ENCODE data around the gene ZNF652. TPM values are rescaled to one million over a fixed set of nuclear protein-coding genes. Genes with fewer than 3 reads are reported as not detected.

Gene ZNF652
- total RNA-seq, 1 donor from 2014 or later, result 38.7 TPM

DNA sequence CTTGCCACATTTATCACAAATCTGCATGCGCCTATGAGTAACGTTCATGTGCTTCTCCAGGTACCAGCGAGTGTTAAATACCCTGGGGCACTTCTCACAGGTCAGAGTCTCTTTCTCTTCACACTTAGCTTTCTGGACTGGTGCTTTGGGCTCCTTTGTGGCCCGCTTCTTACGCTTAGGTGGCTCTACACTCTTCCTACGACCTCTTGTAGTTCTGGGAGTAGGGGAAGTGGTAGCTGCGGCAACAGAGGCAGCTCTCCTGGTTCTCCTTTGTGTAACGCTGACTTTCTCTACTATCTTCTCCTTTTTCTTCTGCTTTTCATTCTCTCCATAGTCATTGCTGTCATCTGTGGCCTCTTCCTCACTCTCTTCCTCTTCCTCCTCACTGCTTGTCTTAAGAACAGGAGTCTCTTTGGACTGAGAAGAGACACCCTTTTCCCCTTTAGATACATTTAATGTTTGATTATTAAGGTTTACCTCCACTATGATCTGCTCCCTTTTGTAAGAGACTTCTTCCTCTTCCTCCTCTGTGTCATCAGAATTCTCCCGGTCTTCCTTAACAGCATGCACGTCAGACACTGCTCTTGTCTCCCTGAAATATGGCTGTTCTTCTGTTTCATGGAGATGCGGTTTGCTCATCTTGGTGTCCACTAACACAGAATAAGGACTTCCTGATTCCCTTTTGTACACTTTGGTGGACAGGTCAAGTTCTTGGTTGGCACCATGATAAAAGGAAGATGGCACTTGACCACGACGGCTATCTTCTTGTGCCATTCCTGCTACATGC, 45.0 kb downstream of the ZNF652 start:
- no peak overlapping the region for H3K4me3 Mint-ChIP-seq (ENCODE audit: unreplicated experiment)
- no peaks in the 10 kb centered on the region for H3K27me3 Mint-ChIP-seq (ENCODE audit: unreplicated experiment)
- no peaks in the 10 kb centered on the region for H3K9me3 Mint-ChIP-seq (ENCODE audit: unreplicated experiment)
- TF ChIP-seq, protein P1, sequence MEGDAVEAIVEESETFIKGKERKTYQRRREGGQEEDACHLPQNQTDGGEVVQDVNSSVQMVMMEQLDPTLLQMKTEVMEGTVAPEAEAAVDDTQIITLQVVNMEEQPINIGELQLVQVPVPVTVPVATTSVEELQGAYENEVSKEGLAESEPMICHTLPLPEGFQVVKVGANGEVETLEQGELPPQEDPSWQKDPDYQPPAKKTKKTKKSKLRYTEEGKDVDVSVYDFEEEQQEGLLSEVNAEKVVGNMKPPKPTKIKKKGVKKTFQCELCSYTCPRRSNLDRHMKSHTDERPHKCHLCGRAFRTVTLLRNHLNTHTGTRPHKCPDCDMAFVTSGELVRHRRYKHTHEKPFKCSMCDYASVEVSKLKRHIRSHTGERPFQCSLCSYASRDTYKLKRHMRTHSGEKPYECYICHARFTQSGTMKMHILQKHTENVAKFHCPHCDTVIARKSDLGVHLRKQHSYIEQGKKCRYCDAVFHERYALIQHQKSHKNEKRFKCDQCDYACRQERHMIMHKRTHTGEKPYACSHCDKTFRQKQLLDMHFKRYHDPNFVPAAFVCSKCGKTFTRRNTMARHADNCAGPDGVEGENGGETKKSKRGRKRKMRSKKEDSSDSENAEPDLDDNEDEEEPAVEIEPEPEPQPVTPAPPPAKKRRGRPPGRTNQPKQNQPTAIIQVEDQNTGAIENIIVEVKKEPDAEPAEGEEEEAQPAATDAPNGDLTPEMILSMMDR (IDR thresholded peaks at IDR 0.05), result no peak
- H3K36me3 Mint-ChIP-seq (ENCODE audit: unreplicated experiment), result peaks cover 6% of the 10 kb centered on the region
- H3K27ac Mint-ChIP-seq (ENCODE audit: unreplicated experiment), result peak overlapping the region; percentile 29
- peaks cover 17% of the 10 kb centered on the region for H3K4me1 Mint-ChIP-seq (ENCODE audit: unreplicated experiment)
- DNase-seq (ENCODE audit: extremely low spot score, unreplicated experiment), result no peak

DNA sequence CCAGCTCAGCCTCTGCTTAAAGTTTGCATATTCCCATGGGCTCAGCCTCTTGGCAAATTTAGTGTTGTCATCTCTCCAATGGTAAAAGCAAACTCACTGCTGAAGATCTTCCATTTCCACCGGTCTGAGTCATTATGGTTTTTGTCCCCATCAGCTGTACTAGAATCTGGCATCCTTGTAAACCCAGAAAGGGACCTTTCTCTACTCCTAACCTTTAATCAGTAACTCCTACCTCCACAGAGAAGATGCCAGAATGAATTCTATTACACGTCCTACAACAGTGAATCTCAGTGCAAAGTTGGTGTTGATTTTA, 45.8 kb downstream of the ZNF652 start:
- Mint-ChIP-seq H3K4me3 (ENCODE audit: unreplicated experiment) (no peak overlapping the region), H3K27ac (ENCODE audit: unreplicated experiment) (peak overlapping the region; percentile 64), H3K36me3 (ENCODE audit: unreplicated experiment) (peaks cover 6% of the 10 kb centered on the region), H3K9me3 (ENCODE audit: unreplicated experiment) (no peaks in the 10 kb centered on the region), H3K4me1 (ENCODE audit: unreplicated experiment) (peaks cover 17% of the 10 kb centered on the region), H3K27me3 (ENCODE audit: unreplicated experiment) (no peaks in the 10 kb centered on the region)
- no peak for DNase-seq (ENCODE audit: extremely low spot score, unreplicated experiment)
- TF ChIP-seq, protein P1 (IDR thresholded peaks at IDR 0.05), result no peak

DNA sequence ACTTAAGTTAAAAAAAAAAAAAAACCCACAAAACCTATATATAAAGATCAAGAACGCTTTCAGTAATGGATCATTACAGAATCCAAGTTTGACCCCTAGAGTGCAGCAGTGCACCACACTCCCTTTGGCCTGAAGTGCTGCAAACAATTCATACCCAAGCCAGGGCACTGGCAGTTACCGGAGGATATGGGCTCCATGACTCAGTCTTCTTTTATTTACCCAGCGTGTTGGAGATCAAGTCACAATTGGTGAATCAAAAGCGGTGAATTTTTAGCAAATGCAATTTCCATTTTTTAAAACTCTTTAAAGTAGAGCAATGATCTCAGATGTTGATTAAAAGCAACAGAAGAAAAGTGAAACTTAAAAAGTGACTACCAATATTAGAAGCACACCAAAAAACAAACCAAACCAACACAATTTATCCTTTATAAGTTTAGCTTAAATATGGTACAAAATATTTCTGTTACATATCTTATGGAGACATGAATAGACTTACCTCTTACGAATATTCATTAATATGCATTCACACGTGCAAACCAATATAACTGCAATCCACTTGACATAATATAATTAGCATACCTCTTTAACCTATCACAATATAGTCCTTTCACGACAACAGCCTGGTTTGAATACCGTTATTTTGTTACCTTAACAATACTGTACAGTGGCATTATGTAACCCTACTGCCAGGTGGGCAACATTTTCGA, 46.3 kb downstream of the ZNF652 start:
- peaks cover 17% of the 10 kb centered on the region for H3K4me1 Mint-ChIP-seq (ENCODE audit: unreplicated experiment)
- peak overlapping the region; percentile 45 for H3K4me3 Mint-ChIP-seq (ENCODE audit: unreplicated experiment)
- H3K27ac Mint-ChIP-seq (ENCODE audit: unreplicated experiment), result peak overlapping the region; percentile 64
- DNase-seq (ENCODE audit: extremely low spot score, unreplicated experiment), result peak; percentile 87
- TF ChIP-seq, protein P1 (IDR thresholded peaks at IDR 0.05), result peak; percentile 85
- H3K9me3 Mint-ChIP-seq (ENCODE audit: unreplicated experiment), result no peaks in the 10 kb centered on the region
- H3K27me3 Mint-ChIP-seq (ENCODE audit: unreplicated experiment), result no peaks in the 10 kb centered on the region
- peaks cover 6% of the 10 kb centered on the region for H3K36me3 Mint-ChIP-seq (ENCODE audit: unreplicated experiment)

DNA sequence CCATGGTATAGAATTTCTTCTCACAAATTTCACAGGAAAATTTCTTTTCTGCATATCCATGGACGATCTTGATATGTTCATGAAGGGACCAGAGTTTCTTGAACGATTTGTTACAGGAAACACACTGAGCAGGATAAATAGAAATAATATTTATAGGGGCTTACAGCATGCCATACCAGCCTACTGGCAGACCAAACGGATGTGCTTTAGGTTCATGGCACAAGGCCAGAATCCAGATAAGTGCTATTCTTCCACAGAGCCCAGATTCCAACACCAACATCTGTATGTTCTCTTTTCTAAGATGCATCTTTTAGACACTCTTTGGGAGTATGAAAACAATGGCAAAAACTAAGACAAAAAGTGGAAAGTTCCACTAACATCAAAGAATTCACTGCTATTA, 49.3 kb downstream of the ZNF652 start:
- Mint-ChIP-seq H3K27ac (ENCODE audit: unreplicated experiment) (no peak overlapping the region), H3K36me3 (ENCODE audit: unreplicated experiment) (peaks cover 6% of the 10 kb centered on the region), H3K9me3 (ENCODE audit: unreplicated experiment) (no peaks in the 10 kb centered on the region), H3K27me3 (ENCODE audit: unreplicated experiment) (no peaks in the 10 kb centered on the region), H3K4me3 (ENCODE audit: unreplicated experiment) (no peak overlapping the region), H3K4me1 (ENCODE audit: unreplicated experiment) (peaks cover 17% of the 10 kb centered on the region)
- DNase-seq (ENCODE audit: extremely low spot score, unreplicated experiment), result no peak
- TF ChIP-seq, protein P1 (IDR thresholded peaks at IDR 0.05), result no peak

DNA sequence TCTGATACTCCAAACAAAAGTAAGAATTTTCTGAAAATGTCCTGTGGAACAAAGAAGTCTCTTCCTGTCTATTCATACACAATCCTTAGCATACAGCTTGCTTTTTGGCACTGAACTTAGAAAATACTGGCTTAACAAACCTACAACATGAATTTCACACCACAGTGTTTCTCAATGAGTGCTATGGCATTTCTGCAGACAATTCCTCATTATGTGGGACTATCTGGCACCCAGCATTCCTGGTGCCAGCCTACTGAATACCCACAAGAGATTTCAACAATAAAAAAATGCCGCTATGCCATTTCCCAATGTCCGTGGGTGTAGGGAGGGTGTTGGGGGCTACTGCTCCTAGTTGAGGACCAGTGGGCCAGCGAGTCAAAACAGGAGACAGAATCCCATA, 62.1 kb downstream of the ZNF652 start:
- TF ChIP-seq, protein P1 (IDR thresholded peaks at IDR 0.05), result no peak
- Mint-ChIP-seq H3K27ac (ENCODE audit: unreplicated experiment) (no peak overlapping the region), H3K9me3 (ENCODE audit: unreplicated experiment) (no peaks in the 10 kb centered on the region), H3K4me3 (ENCODE audit: unreplicated experiment) (no peak overlapping the region), H3K36me3 (ENCODE audit: unreplicated experiment) (peaks cover 14% of the 10 kb centered on the region), H3K27me3 (ENCODE audit: unreplicated experiment) (no peaks in the 10 kb centered on the region), H3K4me1 (ENCODE audit: unreplicated experiment) (no peaks in the 10 kb centered on the region)
- no peak for DNase-seq (ENCODE audit: extremely low spot score, unreplicated experiment)

All from osteocyte (in vitro differentiated cells).